OCI-LY7 (cell line): ENCODE data around the gene HPN. TPM values are rescaled to one million over a fixed set of nuclear protein-coding genes. Genes with fewer than 3 reads are reported as not detected.

Experiments
- BruUV-seq: library from RNA; stranded (reverse); fragments of 400-500 nt; replicated peaks from 2 replicates; lab custom pipeline; 2021; lab: Mats Ljungman, UMichigan
- CTCF ChIA-PET: fragments of 300-600 bp; sonication (Branson Sonifier 250); formaldehyde crosslinking; loops from one replicate; lab custom pipeline; 2022; ENCODE audit warnings: antibody characterized with exemption; ENCODE audit not compliant: unreplicated experiment; lab: Charles Lee
- POLR2A ChIA-PET: fragments of 300-600 bp; sonication (Branson Sonifier 250); formaldehyde crosslinking; loops from one replicate; lab custom pipeline; 2022; ENCODE audit warnings: antibody characterized with exemption; lab: Charles Lee
- DNase-seq: peaks from one replicate; pipeline ENCODE4 v3.0.0-alpha.2; 2015; ENCODE audit warnings: low spot score
- H2AFZ ChIP-seq: fragments of 200-600 bp; sonication (generic), shearing (Covaris generic); 2 replicates; pipeline ENCODE4 v1.6.1; 2014; ENCODE audit warnings: mild to moderate bottlenecking, antibody characterized with exemption, low read length, moderate library complexity
- H3K27ac ChIP-seq: fragments of 200-600 bp; sonication (generic); 2 replicates; pipeline ENCODE4 v1.5.1; 2014; ENCODE audit warnings: mixed run types, low read depth, mild to moderate bottlenecking, moderate library complexity, low read length, inconsistent platforms; ENCODE audit not compliant: poor library complexity, severe bottlenecking
- H3K36me3 ChIP-seq: fragments of 200-600 bp; sonication (generic); 2 replicates; pipeline ENCODE4 v1.6.1; 2014; ENCODE audit warnings: mild to moderate bottlenecking, antibody characterized with exemption, low read length, moderate library complexity, mixed read lengths; ENCODE audit not compliant: insufficient read depth
- H3K4me1 ChIP-seq: fragments of 200-600 bp; sonication (generic); 2 replicates; pipeline ENCODE4 v1.5.1; 2014; ENCODE audit warnings: mild to moderate bottlenecking, low read length; ENCODE audit not compliant: insufficient read depth, poor library complexity, severe bottlenecking
- H3K4me2 ChIP-seq: fragments of 200-600 bp; sonication (generic); 2 replicates; pipeline ENCODE4 v1.6.1; 2014; ENCODE audit warnings: mild to moderate bottlenecking, low read length
- H3K4me3 ChIP-seq: fragments of 200-600 bp; sonication (generic); 2 replicates; pipeline ENCODE4 v1.5.1; 2014; ENCODE audit warnings: mild to moderate bottlenecking, low read depth, low read length; ENCODE audit not compliant: poor library complexity, severe bottlenecking
- H3K79me2 ChIP-seq: fragments of 200-600 bp; sonication (generic); 2 replicates; pipeline ENCODE4 v1.6.1; 2016; ENCODE audit warnings: low read depth, mild to moderate bottlenecking, low read length, moderate library complexity, mixed read lengths; ENCODE audit not compliant: insufficient read depth
- H3K9me2 ChIP-seq: fragments of 200-600 bp; sonication (generic); 2 replicates; pipeline ENCODE4 v1.6.1; 2016; ENCODE audit warnings: mild to moderate bottlenecking, low read length, mixed read lengths; ENCODE audit not compliant: insufficient read depth
- H3K9me3 ChIP-seq: fragments of 200-600 bp; sonication (generic); 2 replicates; pipeline ENCODE4 v1.6.1; 2014; ENCODE audit warnings: mild to moderate bottlenecking, mixed run types, low read length, mixed read lengths
- H4K20me1 ChIP-seq: fragments of 200-600 bp; sonication (generic); 2 replicates; pipeline ENCODE4 v1.6.1; 2014; ENCODE audit warnings: mild to moderate bottlenecking, antibody characterized with exemption, low read length, moderate library complexity, mixed read lengths; ENCODE audit not compliant: insufficient read depth
- CTCF ChIP-seq: fragments of 200-600 bp; sonication (generic); conservative IDR thresholded peaks from 2 replicates; pipeline ENCODE4 v1.5.1; 2014; ENCODE audit warnings: mild to moderate bottlenecking, antibody characterized with exemption, low read length, moderate library complexity, mixed read lengths
- EZH2phosphoT487 ChIP-seq: fragments of 200-600 bp; sonication (generic); IDR thresholded peaks from 2 replicates; pipeline ENCODE4 v1.6.1; 2018; ENCODE audit warnings: low read depth, borderline replicate concordance, mild to moderate bottlenecking, mixed run types, antibody characterized with exemption, low read length, moderate library complexity, mixed read lengths
- intact Hi-C: fragments of 100-400 bp; cut with micrococcal nuclease; formaldehyde crosslinking; loops from one replicate; pipeline ENCODE4 v1.10.0; 2022; ENCODE audit not compliant: unreplicated experiment
- total RNA-seq, 2 experiments: library from RNA; depleted of rRNA in 1 of 2; stranded (reverse); fragments of >200 nt in 1 of 2; shearing (Covaris generic) in 1 of 2; gene quantifications; 2 replicates each; pipeline ENCODE4 v1.2.3, GENCODE V29; 2014 to 2022

HPN gene
- total RNA-seq, 2 experiments from 2014 or later = 0.17 to 0.19 TPM

- intact Hi-C loops = no loop called here
- no peaks in the 10 kb centered on the region for H3K9me3 ChIP-seq
- no peaks in the 10 kb centered on the region for H3K9me2 ChIP-seq
- no peak overlapping the region for H2AFZ ChIP-seq
- no peak overlapping the region for H3K4me2 ChIP-seq
- no peak for TF ChIP-seq EZH2phosphoT487
- no peak for TF ChIP-seq CTCF
- peaks cover 96% of the 10 kb centered on the region for H3K36me3 ChIP-seq
- peaks cover 10% of the 10 kb centered on the region; the same call in 1 of the 2 replicates for H4K20me1 ChIP-seq
- no peak for DNase-seq
- ChIA-PET CTCF (no interaction called here), POLR2A (no interaction called here)
- H3K79me2 ChIP-seq = peaks cover 29% of the 10 kb centered on the region
- no peak overlapping the region for H3K4me3 ChIP-seq
- no TSS peak for BruUV-seq
- no peaks in the 10 kb centered on the region for H3K4me1 ChIP-seq
- H3K27ac ChIP-seq = no peak overlapping the region
Measured at GRCh38 chr19:35008891-35009341, 32.6 kb upstream of the HPN start.

- no peak overlapping the region for H2AFZ ChIP-seq
- ChIA-PET CTCF (no interaction called here), POLR2A (no interaction called here)
- H3K9me3 ChIP-seq = no peaks in the 10 kb centered on the region
- peaks cover 21% of the 10 kb centered on the region; the same call in 1 of the 2 replicates for H3K79me2 ChIP-seq
- H4K20me1 ChIP-seq = 0 out of 2 replicates have a peak, but pooled peaks cover 4% of the 10 kb centered on the region
- BruUV-seq = no TSS peak
- H3K36me3 ChIP-seq = peaks cover 96% of the 10 kb centered on the region
- intact Hi-C loops = no loop called here
- no peak overlapping the region for H3K4me2 ChIP-seq
- H3K9me2 ChIP-seq = no peaks in the 10 kb centered on the region
- no peak overlapping the region for H3K27ac ChIP-seq
- DNase-seq = no peak
- no peaks in the 10 kb centered on the region for H3K4me1 ChIP-seq
- TF ChIP-seq EZH2phosphoT487 = no peak
- TF ChIP-seq CTCF = no peak
- no peak overlapping the region for H3K4me3 ChIP-seq
Measured at GRCh38 chr19:35009424-35010415, 31.8 kb upstream of the HPN start.
